Endothelial cell of umbilical vein (primary cell): ENCODE data around the gene MGAT5B. TPM values are rescaled to one million over a fixed set of nuclear protein-coding genes. Genes with fewer than 3 reads are reported as not detected.
"Not testable (repeated sequence)": the region's sequence is repeated elsewhere in the genome, so short reads cannot be mapped to it uniquely, and the experiment has no call there.

Experiments
- BruUV-seq: library from RNA; stranded (reverse); fragments of 400-500 nt; replicated peaks from 2 replicates; lab custom pipeline; 2021; lab: Mats Ljungman, UMichigan
- CTCF ChIA-PET: fragments of 300-600, 350-600 bp; sonication (Branson Sonifier 250); formaldehyde crosslinking; loops from one replicate; lab custom pipeline; 2021; ENCODE audit warnings: antibody characterized with exemption, inconsistent platforms; lab: Charles Lee
- POLR2A ChIA-PET: fragments of 300-600, 350-600 bp; sonication (Branson Sonifier 250); formaldehyde crosslinking; loops from one replicate; lab custom pipeline; 2021; ENCODE audit warnings: antibody characterized with exemption, inconsistent platforms; lab: Charles Lee
- DNase-seq: peaks from one replicate; pipeline ENCODE4 v3.0.0-alpha.2; 2011; ENCODE audit warnings: low read depth, low spot score
- FAIRE-seq: peaks from 2 replicates; lab custom pipeline; 2011; peaks lifted over from hg19 to GRCh38; lab: Jason Lieb, UNC
- H2AFZ ChIP-seq: 2 replicates; pipeline ENCODE4 v1.6.0; 2012; ENCODE audit warnings: low read depth, low read length, control low read depth, inconsistent platforms
- H3K27ac ChIP-seq: 2 replicates; pipeline ENCODE4 v1.5.1; 2011; ENCODE audit warnings: low read depth, mild to moderate bottlenecking, control low read depth, low read length, moderate library complexity; ENCODE audit not compliant: insufficient read depth
- H3K27me3 ChIP-seq, 2 experiments: 2 replicates each; pipeline versions ENCODE4 v1.6.0 to v1.6.1; 2011; ENCODE audit warnings: low read length in 2 of 2, mixed read lengths in 1 of 2; ENCODE audit not compliant: control insufficient read depth in 2 of 2, insufficient read depth in 2 of 2
- H3K36me3 ChIP-seq, 2 experiments: 2 replicates in 1 of 2; 3 replicates in 1 of 2; pipeline ENCODE4 v1.5.1; 2011; ENCODE audit warnings: low read length in 2 of 2, mild to moderate bottlenecking in 1 of 2, moderate library complexity in 1 of 2; ENCODE audit not compliant: control insufficient read depth in 2 of 2, insufficient read depth in 2 of 2; ENCODE audit errors: extremely low read depth in 1 of 2
- H3K4me1 ChIP-seq: 3 replicates; pipeline ENCODE4 v1.5.1; 2011; ENCODE audit warnings: mild to moderate bottlenecking, low read length; ENCODE audit not compliant: control insufficient read depth, insufficient read depth; ENCODE audit errors: extremely low read depth
- H3K4me2 ChIP-seq: 2 replicates; pipeline ENCODE4 v1.6.1; 2011; ENCODE audit warnings: low read length, control low read depth, mixed read lengths; ENCODE audit not compliant: insufficient read depth
- H3K4me3 ChIP-seq, 3 experiments: fragments of 200-600 bp in 1 of 3; sonication (generic), shearing (Covaris generic) in 1 of 3; replicated peaks in 1 of 3; 2 replicates each; pipeline ENCODE4 v1.5.1; 2011 to 2016; ENCODE audit warnings: control low read depth in 3 of 3, low read length in 3 of 3, mild to moderate bottlenecking in 2 of 3, inconsistent platforms in 1 of 3, low read depth in 1 of 3, moderate library complexity in 1 of 3; ENCODE audit not compliant: insufficient read depth in 1 of 3
- H3K79me2 ChIP-seq: 2 replicates; pipeline ENCODE4 v1.6.0; 2012; ENCODE audit warnings: low read length, inconsistent platforms; ENCODE audit not compliant: control insufficient read depth, insufficient read depth
- H3K9ac ChIP-seq: replicated peaks from 2 replicates; pipeline ENCODE3; 2011; ENCODE audit warnings: low read length, control low read depth; ENCODE audit not compliant: insufficient read depth; ENCODE audit errors: extremely low read depth
- H3K9me1 ChIP-seq: replicated peaks from 3 replicates; pipeline ENCODE4 v1.6.0; 2011; ENCODE audit warnings: mild to moderate bottlenecking, low read length; ENCODE audit not compliant: control insufficient read depth, insufficient read depth; ENCODE audit errors: extremely low read depth
- H3K9me3 ChIP-seq: replicated peaks from 2 replicates; pipeline ENCODE4 v1.5.1; 2012; ENCODE audit warnings: low read length, inconsistent platforms; ENCODE audit not compliant: control insufficient read depth, insufficient read depth
- H4K20me1 ChIP-seq: replicated peaks from 2 replicates; pipeline ENCODE3; 2011; ENCODE audit warnings: mild to moderate bottlenecking, low read length; ENCODE audit not compliant: control insufficient read depth, insufficient read depth; ENCODE audit errors: extremely low read depth
- CTCF ChIP-seq, 2 donors: IDR thresholded peaks; 1 replicate in 1 of 2; 2 replicates in 1 of 2; pipeline ENCODE4 v1.5.1; 2011; ENCODE audit warnings: low read length in 2 of 2, mild to moderate bottlenecking in 2 of 2, moderate library complexity in 2 of 2, control low read depth in 1 of 2, inconsistent platforms in 1 of 2, low read depth in 1 of 2; ENCODE audit not compliant: insufficient read depth in 1 of 2; ENCODE audit errors: extremely low read depth in 1 of 2
- EZH2 ChIP-seq: IDR thresholded peaks from 2 replicates; pipeline ENCODE4 v1.6.1; 2012; ENCODE audit warnings: borderline replicate concordance, low read depth, mild to moderate bottlenecking, moderate library complexity, low read length, inconsistent platforms; ENCODE audit not compliant: severe bottlenecking
- FOS ChIP-seq: IDR thresholded peaks from 2 replicates; pipeline ENCODE4 v1.6.1; 2011; ENCODE audit warnings: mild to moderate bottlenecking, low read length, moderate library complexity, borderline replicate concordance; ENCODE audit not compliant: insufficient read depth
- MYC ChIP-seq: IDR thresholded peaks from one replicate; pipeline ENCODE4 v1.6.1; 2011; ENCODE audit warnings: mild to moderate bottlenecking, low read depth, low read length
- POLR2AphosphoS5 ChIP-seq: IDR thresholded peaks from 2 replicates; pipeline ENCODE4 v1.6.1; 2012; ENCODE audit warnings: low read depth, mild to moderate bottlenecking, control low read depth, low read length, moderate library complexity; ENCODE audit not compliant: insufficient read depth
- dilution Hi-C: fragments of 300-500 bp; cut with MboI; formaldehyde crosslinking; loops from one replicate; pipeline ENCODE4 v1.15.0; 2019; ENCODE audit warnings: low sequenced_read_pairs; ENCODE audit not compliant: extremely low pct_ligation_motif_present
- intact Hi-C: fragments of 100-400 bp; cut with micrococcal nuclease; formaldehyde crosslinking; loops from one replicate; pipeline ENCODE4 v1.10.0; 2022
- polyA plus RNA-seq, 4 experiments: library from polyadenylated mRNA; depleted of rRNA in 3 of 4; stranded (reverse) in 3 of 4; unstranded in 1 of 4; fragments of >200 nt; gene quantifications; 2 replicates each; pipeline versions ENCODE4 v1.2.1 to v1.2.3, GENCODE V29; 2011 to 2012; ENCODE audit warnings: missing spikeins in 1 of 4
- total RNA-seq: library from RNA; stranded (reverse); gene quantifications from 2 replicates; pipeline ENCODE4 v1.2.3, GENCODE V29; 2021

Gene MGAT5B
- total and polyA plus RNA-seq, 2 donors (not counting 3 experiments of a cell fraction or from before 2014, with no cell fraction given), result 1.7 to 2.1 TPM

GRCh38 chr17:76968707-76969597, 100.7 kb downstream of the MGAT5B start:
- Histone ChIP-seq H3K36me3 (no peaks in the 10 kb centered on the region), H3K79me2 (no peaks in the 10 kb centered on the region), H3K9me1 (no peaks in the 10 kb centered on the region), H2AFZ (no peak overlapping the region), H3K4me1 (peaks cover 2% of the 10 kb centered on the region), H3K9me3 (no peaks in the 10 kb centered on the region), H3K27ac (no peak overlapping the region), H3K9ac (no peak overlapping the region), H3K4me2 (no peak overlapping the region), H3K4me3 (no peak overlapping the region), H4K20me1 (no peaks in the 10 kb centered on the region), H3K27me3 (peaks cover 29 to 34% of the 10 kb centered on the region in 2 experiments)
- intact Hi-C loops (no loop called here), dilution Hi-C loops (no loop called here)
- FAIRE-seq (no peak), DNase-seq (no peak)
- ChIA-PET POLR2A (no interaction called here), CTCF (interaction anchor here (0.9 kb wide), 1 partner anchor 27 kb away, joined by 3 read pairs; no protein-coding TSS in a partner anchor)
- BruUV-seq, result no TSS peak
- peak; percentile 89 for TF ChIP-seq EZH2
- no peak for TF ChIP-seq POLR2AphosphoS5

DNA sequence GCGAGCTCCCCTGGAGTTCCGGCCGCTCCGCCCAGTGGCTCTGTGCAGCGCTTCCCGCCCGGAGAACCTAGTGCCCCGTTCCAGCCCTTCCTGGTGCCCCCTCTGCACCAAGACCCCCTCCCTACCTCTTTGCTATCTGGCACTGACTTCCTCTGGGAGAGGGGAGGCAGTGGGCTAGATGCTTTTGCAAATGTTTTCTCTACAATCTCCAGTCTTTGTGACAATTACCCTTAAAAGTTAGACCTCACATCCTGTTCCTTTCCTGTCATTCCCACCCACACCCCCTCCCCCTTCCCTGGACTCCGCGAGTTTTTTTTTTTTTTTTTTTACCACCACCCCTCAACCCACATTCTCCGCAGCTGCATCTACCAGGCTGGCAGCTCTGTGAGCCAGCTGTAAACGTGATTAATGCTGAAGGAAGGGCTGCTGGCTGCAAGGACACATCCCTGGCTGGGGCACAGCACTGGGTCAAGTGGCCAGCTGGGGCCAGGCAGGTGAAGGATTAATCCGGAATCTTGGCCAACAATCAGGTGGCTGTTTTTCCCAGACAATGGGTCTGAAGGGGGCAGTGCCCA, 101.5 kb downstream of the MGAT5B start:
- FAIRE-seq (no peak), DNase-seq (no peak)
- Histone ChIP-seq H3K4me1 (peaks cover 2% of the 10 kb centered on the region), H3K9me3 (no peaks in the 10 kb centered on the region), H3K9ac (no peak overlapping the region), H3K4me3 (no peak overlapping the region), H3K4me2 (no peak overlapping the region), H3K27me3 (peaks cover 29 to 34% of the 10 kb centered on the region in 2 experiments), H3K9me1 (no peaks in the 10 kb centered on the region), H4K20me1 (no peaks in the 10 kb centered on the region), H3K79me2 (no peaks in the 10 kb centered on the region), H3K36me3 (no peaks in the 10 kb centered on the region), H3K27ac (no peak overlapping the region), H2AFZ (no peak overlapping the region)
- dilution Hi-C loops (no loop called here), intact Hi-C loops (no loop called here)
- no TSS peak for BruUV-seq
- TF ChIP-seq FOS (no peak), MYC (no peak), EZH2 (no peak), CTCF (IDR thresholded peaks at IDR 0.05; ENCODE audit: extremely low read depth in 1 of 2, insufficient read depth in 1 of 2, low read depth in 1 of 2, low read length in 2 of 2) (no peak)
- POLR2A ChIA-PET, result no interaction called here
- CTCF ChIA-PET, result interaction anchor here (0.7 to 0.9 kb wide), 2 partner anchors 28 to 97 kb away, joined by 3 read pairs; no protein-coding TSS in a partner anchor

GRCh38 chr17:76970228-76970627, 102.0 kb downstream of the MGAT5B start:
- H3K4me2 ChIP-seq, H3K4me3 ChIP-seq, dilution Hi-C loops, H3K4me1 ChIP-seq, DNase-seq, BruUV-seq, POLR2A ChIA-PET, H4K20me1 ChIP-seq, intact Hi-C loops, FAIRE-seq, H3K36me3 ChIP-seq, H3K9ac ChIP-seq, H3K9me3 ChIP-seq, H2AFZ ChIP-seq, H3K9me1 ChIP-seq, H3K27ac ChIP-seq, H3K79me2 ChIP-seq: not testable (repeated sequence)
- H3K27me3 ChIP-seq, result peaks cover 29 to 34% of the 10 kb centered on the region in 2 experiments
- CTCF ChIA-PET, result interaction anchor here (0.7 kb wide), 1 partner anchor 98 kb away, joined by 3 read pairs; no protein-coding TSS in a partner anchor
